Ishikawa (cell line): ENCODE data around the gene FOXI1.

Source experiments
- CREB1 ChIP-seq: IDR thresholded peaks from 2 replicates; pipeline ENCODE4 v1.6.1; 2012; ENCODE audit warnings: low read depth
- RAD21 ChIP-seq: IDR thresholded peaks from 2 replicates; pipeline ENCODE4 v1.6.1; 2012; ENCODE audit warnings: low read depth
- TAF1 ChIP-seq: IDR thresholded peaks from 2 replicates; pipeline ENCODE4 v1.6.1; 2012; ENCODE audit warnings: low read depth, mild to moderate bottlenecking
- TCF12 ChIP-seq: IDR thresholded peaks from 2 replicates; pipeline ENCODE4 v1.6.1; 2012; ENCODE audit warnings: low read depth
- TF ChIP-seq, protein P1 (sequence below): IDR thresholded peaks from 2 replicates; pipeline ENCODE4 v1.6.1; 2012; ENCODE audit warnings: low read depth, mild to moderate bottlenecking

DNA sequence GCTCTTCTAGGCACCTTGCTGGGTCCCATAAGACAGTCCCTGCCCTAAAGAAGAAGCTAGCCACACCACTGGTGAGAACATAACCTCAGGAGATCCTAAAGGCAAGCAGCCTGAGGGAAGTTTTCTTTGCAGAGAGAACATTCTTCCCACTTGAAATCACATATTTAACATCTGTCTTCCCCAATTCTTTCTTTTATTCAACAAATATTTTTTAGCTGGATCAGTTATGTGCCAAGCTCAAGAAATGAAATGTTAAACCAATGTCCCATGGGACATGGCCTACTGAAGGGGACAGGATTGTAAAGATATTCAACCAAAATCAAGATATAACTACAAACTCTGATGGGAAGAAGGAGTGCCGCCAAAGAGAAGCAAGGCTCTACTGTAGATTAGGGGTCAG, 36.5 kb downstream of the FOXI1 start:
- TF ChIP-seq TCF12 (no peak), RAD21 (no peak), TAF1 (no peak), CREB1 (no peak)
- TF ChIP-seq, protein P1, sequence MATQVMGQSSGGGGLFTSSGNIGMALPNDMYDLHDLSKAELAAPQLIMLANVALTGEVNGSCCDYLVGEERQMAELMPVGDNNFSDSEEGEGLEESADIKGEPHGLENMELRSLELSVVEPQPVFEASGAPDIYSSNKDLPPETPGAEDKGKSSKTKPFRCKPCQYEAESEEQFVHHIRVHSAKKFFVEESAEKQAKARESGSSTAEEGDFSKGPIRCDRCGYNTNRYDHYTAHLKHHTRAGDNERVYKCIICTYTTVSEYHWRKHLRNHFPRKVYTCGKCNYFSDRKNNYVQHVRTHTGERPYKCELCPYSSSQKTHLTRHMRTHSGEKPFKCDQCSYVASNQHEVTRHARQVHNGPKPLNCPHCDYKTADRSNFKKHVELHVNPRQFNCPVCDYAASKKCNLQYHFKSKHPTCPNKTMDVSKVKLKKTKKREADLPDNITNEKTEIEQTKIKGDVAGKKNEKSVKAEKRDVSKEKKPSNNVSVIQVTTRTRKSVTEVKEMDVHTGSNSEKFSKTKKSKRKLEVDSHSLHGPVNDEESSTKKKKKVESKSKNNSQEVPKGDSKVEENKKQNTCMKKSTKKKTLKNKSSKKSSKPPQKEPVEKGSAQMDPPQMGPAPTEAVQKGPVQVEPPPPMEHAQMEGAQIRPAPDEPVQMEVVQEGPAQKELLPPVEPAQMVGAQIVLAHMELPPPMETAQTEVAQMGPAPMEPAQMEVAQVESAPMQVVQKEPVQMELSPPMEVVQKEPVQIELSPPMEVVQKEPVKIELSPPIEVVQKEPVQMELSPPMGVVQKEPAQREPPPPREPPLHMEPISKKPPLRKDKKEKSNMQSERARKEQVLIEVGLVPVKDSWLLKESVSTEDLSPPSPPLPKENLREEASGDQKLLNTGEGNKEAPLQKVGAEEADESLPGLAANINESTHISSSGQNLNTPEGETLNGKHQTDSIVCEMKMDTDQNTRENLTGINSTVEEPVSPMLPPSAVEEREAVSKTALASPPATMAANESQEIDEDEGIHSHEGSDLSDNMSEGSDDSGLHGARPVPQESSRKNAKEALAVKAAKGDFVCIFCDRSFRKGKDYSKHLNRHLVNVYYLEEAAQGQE = no peak
